Ramos (cell line): Measurements from ENCODE around the gene NDUFAF8.

Source experiments
- in situ Hi-C: fragments of 300-500 bp; cut with MboI; formaldehyde crosslinking; loops from one replicate; pipeline ENCODE4 v1.14.3; 2022; ENCODE audit warnings: low sequenced_read_pairs; ENCODE audit not compliant: unreplicated experiment

Gene NDUFAF8

DNA sequence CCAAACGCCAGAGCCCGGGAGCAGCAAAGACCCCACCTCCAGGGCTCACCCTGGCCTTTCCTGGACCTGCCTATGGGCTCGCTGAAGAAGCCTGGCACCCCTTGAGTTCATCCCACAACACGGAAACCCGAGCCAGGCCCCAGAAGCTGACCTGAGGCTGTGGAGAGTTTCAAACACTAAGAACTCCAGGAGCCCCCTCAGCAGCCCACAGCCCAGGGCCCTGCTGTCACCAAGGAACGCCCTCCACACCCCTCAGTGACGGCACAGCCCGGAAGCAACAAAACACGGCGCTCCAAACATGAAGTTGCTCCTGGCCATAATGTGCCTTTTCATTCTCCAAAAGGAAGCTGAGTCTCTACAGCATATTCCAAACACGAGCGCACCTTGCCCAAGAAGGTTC, 46.8 kb downstream of the NDUFAF8 start:
- in situ Hi-C loops, result no loop called here

GRCh38 chr17:81286491-81287145, 47.5 kb downstream of the NDUFAF8 start:
- in situ Hi-C loops, result no loop called here

DNA sequence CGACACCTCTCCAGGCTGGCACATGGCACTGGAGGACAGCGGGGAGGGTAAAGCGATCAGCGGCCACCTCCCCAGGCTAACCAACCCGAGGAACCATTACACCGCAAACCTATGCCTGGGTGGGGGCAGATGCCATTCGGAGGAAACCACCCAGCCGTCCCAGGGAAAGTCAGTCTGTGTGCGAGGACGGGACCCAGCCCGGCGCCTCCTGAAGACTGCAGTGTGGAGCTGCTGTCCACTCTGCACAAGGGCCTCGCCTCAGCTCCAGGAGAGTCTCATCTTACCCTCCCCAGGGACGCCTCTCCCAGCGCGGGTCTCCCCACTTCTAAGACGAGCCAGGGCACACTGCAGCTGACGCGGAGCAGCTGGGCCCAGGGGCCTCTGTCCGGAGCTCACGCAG, 48.0 kb downstream of the NDUFAF8 start:
- in situ Hi-C loops, result no loop called here

GRCh38 chr17:81287741-81288430, 48.8 kb downstream of the NDUFAF8 start:
- in situ Hi-C loops, result no loop called here

GRCh38 chr17:81288715-81289114, 49.6 kb downstream of the NDUFAF8 start:
- in situ Hi-C loops, result no loop called here

GRCh38 chr17:81289627-81290026, 50.5 kb downstream of the NDUFAF8 start:
- in situ Hi-C loops, result no loop called here

DNA sequence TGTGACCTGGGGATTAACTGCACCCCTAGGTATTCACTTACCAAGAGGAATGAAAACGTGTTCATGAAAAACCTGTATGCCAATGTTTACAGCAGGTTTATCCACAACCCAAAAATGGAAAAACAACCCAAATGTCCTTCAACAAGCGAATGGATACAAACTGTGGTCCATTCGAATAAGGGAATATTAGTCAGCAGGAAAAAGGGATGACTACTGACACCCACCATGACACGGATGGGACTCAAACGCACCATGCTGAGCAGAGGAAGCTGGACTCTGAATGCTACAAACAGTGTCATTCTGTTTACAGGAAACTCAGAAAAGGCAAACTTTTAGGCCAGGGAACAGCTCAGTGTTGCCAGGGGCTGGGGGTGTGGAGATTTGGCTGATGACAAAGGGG, 51.1 kb downstream of the NDUFAF8 start:
- in situ Hi-C loops, result no loop called here
